NCI-H226 (cell line): Measurements from ENCODE around the gene OBP2B.
"Not testable (repeated sequence)": the region's sequence is repeated elsewhere in the genome, so short reads cannot be mapped to it uniquely, and the experiment has no call there.

Experiments
- DNase-seq: peaks from one replicate; pipeline ENCODE4 v3.0.0-alpha.2; 2015

The OBP2B gene

DNA sequence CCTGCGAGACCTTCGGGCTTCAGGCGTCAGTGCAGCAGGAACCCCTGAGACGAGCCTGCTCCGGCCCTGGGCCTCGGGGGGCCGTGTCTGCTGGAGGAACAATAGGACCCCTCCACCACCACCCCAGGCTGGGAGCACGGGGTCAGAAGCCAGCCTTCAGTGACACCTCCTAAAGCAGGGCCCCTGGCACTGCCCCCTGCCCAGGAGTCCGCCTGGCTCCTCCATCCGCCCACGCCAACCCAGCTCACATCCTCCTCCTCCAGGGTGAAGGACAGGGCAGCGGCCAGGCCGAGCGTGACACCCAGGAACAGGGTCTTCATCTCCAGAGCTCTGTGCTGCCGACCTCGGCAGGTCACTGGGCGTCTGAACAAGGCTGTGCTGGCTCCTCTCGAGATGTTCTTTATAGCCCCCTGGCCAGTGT is at the start of gene OBP2B:
TSS of gene OBP2B (minus strand) at position 371 of the 421 bp plus-strand sequence. CDS start at position 320, 51 bp downstream.
- DNase-seq: not testable (repeated sequence)

DNA sequence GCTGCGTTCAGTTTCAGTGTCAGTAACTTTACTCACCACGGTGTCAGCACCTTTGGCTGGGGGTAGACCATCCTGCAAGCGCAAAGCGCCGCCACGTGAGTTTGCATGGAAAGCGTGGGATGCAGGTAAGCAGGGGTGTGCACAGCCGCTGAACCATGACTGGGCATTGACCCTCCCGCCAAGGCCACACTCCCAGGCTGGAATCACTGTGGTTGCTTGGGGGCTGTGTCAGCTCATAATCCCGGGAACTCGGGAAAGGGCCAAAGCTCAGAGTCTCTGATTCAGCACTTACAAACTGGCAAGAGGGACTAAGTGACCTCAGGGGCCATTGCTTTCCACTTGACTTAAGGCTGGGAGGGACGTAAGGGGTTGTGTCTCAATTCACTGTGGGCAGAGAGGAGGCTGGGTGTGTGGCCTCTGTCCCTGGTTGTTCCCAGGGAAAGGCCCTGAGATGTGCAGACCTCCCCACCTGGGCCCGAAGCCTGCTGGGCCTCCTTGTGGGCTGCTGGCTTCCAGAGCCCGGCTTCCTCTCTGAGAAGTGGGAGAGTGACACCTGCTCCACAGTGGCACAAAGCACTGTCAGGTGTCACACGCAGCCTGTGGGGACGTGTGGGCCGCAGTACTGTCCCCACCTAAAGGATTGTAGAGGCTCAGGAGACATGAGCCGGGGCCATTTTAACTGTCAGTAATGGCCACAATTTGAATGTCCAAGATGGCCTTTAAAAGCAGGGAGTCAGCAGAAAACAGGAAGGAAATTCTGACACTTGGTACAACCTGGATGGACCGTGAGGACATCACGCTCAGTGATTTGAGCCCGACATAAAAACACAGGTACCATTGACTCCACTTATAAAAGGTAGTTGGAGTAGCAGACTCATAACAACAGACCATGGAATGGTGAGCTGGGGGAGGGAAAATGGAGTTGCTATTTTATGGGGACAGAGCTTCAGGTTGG is 49.3 kb upstream of the OBP2B start:
- no peak for DNase-seq

GRCh38 chr9:133257465-133257956 is 48.5 kb upstream of the OBP2B start:
- no peak for DNase-seq

- DNase-seq: no peak
These were observed 47.6 kb upstream of the OBP2B start for GRCh38 chr9:133256686-133257091.

DNA sequence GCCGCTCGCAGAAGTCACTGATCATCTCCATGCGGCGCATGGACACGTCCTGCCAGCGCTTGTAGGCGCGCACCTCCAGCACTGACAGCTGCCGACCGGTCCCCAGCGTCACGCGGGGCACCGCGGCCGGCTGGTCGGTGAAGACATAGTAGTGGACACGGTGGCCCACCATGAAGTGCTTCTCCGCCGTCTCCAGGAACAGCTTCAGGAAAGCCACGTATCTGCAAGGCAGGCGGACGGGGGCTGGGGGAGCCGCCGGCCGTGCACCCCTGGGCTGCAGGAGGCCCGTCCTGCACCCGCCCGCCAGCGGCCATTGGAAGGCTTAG is 47.0 kb upstream of the OBP2B start:
- no peak for DNase-seq

- no peak for DNase-seq
These were observed 46.5 kb upstream of the OBP2B start for GRCh38 chr9:133255371-133256135.

DNA sequence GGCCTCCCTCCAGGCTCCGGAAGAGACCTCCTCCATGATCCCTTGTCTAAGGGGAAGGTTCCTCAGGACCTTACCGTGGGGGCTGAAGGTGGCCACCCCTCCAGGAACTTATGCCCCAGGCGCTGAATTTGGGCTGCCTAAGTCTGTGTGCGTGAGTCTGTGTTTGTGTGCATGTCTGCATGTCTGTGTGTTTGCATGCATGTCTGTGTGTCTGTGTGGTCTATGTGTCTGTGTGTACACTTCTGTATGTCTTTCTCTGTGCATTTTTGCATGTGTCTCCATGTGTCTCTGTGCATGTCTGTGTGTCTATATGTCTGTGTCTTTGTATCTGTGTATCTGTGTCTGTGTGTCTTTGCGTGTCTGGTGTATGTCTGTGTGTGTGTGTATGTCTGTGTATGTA is 45.4 kb upstream of the OBP2B start:
- DNase-seq: no peak

DNA sequence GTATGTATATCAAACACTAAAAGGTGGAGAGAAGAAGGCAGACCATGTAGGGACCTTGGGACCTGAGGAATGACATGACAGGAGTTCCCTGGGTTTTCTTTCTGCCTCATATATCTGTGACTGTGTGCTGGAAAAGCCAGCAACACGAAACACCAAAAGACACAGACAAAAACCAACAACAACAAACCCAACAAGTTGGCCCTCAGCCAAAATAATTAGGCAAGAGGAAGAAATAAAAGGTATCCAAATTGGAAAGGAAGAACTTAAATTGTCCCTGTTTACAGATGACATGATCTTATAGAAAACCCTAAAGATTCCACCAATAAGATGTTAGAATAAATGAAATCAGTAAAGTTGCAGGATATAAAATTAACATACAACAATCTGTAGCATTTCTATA is 44.2 kb upstream of the OBP2B start:
- DNase-seq: no peak

DNA sequence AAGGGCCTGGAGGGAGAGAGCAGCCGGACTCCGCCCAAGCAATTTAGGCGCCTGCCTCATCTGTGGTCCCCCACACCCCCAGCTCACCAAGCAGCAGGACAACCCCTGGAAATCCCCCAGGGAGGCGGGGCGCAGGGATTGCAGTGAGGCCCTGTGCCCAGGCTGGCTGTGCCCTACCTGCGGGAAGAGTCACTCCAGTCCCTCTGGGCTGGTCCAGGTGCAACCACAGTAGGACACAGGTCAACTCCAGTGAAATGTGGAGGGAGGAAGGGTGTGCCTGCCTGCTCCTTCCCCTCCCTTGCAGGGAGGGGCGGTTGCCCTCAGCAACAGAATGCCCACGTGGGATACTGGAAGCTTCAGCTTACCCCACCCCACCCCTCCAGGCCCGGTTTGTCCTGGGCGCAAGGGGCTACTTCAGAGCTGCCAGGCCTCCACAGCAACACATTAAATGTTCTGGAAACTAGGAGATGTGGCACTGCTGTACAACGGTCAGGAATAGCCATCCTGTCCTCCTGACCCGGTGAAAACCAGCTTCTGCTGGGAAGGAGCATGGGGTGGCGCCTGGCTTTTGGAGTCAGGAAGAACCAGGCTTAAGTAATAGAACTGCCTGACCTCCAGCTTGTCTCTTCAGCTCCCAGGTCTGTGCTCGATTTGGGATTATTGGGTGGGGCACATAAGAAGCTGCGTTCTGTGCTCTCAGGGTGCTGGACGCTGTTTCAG is 43.4 kb upstream of the OBP2B start:
- DNase-seq: no peak

- no peak for DNase-seq
These were observed 42.7 kb upstream of the OBP2B start for GRCh38 chr9:133251773-133252172.

DNA sequence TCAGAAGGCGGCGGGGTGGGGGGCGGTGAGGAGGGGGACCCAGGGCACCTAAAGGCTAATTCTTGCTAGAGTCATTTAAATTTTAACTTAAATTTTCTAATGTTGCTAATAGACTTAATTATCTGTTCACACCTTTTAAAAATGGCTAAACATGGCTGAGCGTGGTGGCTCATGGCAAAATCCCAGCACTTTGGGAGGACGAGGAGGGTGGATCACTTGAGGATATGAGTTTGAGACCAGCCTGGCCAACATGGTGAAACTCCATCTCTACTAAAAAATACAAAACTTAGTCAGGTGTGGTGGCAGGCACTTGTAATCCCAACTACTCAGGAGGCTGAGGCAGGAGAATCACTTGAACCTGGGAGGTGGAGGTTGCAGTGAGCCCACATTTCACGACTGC is 42.2 kb upstream of the OBP2B start:
- not testable (repeated sequence) for DNase-seq

- no peak for DNase-seq
These were observed 41.7 kb upstream of the OBP2B start for GRCh38 chr9:133250741-133251170.

GRCh38 chr9:133249337-133249736 is 40.3 kb upstream of the OBP2B start:
- no peak for DNase-seq

DNA sequence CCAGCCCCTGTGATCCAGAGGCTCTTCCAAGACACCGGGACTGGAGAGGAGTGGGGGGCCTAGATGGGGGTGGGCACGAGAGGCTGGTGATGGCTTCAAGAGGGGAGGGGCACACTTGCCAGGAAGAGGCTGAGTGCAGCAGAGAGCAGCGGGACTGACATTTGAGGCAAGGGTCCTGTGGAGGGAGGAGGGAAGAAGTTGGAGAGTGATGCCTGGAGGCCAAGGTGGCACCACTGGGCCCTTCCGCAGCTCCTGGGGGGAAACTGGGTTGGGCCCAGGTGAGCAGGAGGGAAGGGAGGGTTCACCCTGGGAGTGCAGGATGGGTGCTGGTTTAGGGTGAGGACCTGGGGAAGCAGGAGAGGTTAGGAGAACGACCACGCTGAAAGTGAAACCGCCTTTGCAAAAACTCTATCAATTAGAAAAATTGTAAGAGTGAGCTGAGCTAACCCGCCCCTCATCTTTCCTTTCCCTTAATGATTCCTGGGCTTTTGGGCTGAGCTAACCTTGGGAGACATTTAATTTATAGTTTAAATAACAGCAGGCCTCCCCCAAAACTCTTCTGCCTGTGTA is 39.8 kb upstream of the OBP2B start:
- DNase-seq: no peak

GRCh38 chr9:133247632-133248031 is 38.6 kb upstream of the OBP2B start:
- DNase-seq: no peak

DNA sequence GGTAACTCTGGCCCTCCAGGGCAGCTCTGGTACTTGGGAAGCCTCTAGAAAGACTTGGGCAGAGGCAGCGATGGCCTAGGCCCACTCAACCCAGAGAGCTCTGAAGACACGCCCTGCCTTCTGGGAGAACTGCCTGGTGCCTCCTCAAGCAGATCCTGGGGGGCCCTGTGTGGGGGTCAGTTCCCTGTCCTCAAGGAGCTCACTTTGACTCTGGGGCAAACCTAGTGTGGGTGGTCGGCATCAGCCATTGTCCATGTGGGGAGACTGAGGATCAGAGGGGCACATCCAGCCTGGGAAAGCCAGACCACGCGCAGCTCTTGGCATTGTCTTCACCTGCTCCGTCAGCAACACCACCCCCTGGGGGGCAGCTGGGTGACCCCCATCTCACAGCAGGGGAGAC is 37.9 kb upstream of the OBP2B start:
- no peak for DNase-seq

DNA sequence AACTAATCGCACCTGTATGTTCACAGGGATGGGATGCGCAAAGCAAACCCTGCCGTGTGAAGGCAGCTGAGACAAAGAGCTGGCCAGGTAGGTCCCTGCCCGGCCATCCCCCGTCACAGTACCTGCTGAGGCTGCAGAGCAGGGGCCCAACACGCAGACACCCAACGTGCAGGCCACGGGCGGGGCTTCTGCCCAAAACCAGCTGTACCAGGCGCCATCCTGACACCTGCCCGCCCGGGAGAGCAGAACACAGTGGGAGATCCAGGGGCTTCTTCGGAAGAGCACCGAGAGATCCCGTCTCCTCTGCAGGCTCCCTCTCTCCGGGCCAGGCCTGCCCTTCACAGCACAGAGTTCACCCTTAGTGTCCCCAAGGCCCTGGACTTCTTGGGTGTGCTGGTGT is 37.5 kb upstream of the OBP2B start:
- DNase-seq: no peak

DNA sequence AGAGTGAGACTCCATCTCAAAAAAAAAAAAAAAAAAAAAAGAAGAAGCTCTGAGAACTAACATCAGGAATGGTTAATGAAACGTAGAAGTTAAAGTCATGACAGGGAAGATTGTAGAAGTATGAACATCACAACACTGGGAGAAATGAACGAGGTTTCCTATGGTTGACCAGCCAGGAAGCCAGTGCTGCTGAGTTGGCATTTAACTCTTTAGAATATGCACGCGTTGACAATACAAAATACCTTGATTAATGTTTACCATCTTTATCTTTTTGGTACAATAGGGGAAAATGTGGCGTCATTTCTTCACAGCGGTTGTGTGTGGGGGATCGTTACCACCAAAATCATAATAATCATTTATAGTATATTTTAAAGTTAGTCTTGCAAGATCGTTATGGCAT is 33.9 kb upstream of the OBP2B start:
- no peak for DNase-seq

- no peak for DNase-seq
These were observed 33.2 kb upstream of the OBP2B start for GRCh38 chr9:133242241-133242640.

GRCh38 chr9:133239533-133240090 is 30.6 kb upstream of the OBP2B start:
- DNase-seq: no peak

DNA sequence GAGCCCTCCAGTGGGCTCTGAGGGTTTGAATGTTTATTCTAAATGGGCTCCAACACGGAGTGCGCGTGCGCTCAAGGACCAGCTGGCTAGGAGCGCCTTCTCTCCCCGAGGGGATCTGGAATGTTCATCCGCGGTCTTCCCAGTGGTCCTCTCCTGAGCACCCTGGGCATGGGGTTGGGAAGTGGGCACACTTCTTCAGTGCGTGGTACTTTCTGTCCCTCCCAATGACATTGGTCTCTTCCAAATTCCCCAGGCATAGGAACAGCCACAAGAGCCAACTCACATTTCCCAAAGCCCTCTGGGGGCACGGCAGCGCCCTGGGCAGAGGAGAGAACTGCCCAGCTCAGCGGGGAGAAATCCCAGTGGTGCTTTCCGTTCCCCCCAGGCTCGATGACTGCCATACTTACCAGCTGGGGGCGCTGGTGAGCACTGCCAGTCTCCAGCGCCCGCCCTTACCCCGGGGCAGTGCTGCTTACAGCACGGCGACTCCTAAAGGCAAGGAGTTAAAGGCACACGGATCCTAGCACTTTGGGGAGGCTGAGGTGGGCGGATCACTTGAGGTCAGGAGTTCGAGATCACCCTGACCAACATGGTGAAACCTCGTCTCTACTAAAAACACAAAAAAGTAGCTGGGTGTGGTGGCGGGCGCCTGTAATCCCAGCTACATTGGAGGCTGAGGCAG is 29.9 kb upstream of the OBP2B start:
- DNase-seq: peak; percentile 87
